ENCODE data around the gene GALNT18.

DNA sequence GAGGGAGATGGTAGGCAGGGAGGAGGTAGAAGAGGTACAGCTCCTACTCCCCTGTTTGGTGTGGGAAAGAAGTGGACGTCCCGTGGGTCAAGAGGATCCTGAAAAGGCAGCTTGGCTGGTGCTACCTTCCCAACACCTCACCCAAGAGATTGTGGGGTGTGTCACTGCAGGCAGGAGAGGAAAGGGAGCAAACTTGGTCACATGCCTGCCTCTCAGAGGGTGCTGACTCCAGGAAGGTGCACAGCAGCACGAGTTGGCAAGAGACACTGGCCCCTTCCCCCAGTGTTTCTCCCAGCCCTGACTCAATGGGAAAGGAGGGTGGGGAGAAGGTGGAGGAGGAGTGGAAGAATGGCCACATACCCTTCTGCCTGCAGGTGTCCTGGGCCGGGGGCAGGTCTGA is 368.3 kb downstream of the GALNT18 start:
- no peak for TF ChIP-seq POLR2AphosphoS5 (IDR thresholded peaks at IDR 0.05)
- TF ChIP-seq, protein P1, sequence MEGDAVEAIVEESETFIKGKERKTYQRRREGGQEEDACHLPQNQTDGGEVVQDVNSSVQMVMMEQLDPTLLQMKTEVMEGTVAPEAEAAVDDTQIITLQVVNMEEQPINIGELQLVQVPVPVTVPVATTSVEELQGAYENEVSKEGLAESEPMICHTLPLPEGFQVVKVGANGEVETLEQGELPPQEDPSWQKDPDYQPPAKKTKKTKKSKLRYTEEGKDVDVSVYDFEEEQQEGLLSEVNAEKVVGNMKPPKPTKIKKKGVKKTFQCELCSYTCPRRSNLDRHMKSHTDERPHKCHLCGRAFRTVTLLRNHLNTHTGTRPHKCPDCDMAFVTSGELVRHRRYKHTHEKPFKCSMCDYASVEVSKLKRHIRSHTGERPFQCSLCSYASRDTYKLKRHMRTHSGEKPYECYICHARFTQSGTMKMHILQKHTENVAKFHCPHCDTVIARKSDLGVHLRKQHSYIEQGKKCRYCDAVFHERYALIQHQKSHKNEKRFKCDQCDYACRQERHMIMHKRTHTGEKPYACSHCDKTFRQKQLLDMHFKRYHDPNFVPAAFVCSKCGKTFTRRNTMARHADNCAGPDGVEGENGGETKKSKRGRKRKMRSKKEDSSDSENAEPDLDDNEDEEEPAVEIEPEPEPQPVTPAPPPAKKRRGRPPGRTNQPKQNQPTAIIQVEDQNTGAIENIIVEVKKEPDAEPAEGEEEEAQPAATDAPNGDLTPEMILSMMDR (IDR thresholded peaks at IDR 0.05) = no peak

Measured in prostate gland (tissue), 2 donors.